KOPT-K1 (cell line): ENCODE results near the gene RCAN2.
"Not testable (repeated sequence)": the region's sequence is repeated elsewhere in the genome, so short reads cannot be mapped to it uniquely, and the experiment has no call there.

Experiments
- H3K27ac ChIP-seq: fragments of 200-600 bp; sonication (generic); 2 replicates; pipeline ENCODE4 v1.5.1; 2016; ENCODE audit warnings: antibody characterized with exemption, mild to moderate bottlenecking, low read depth, low read length; ENCODE audit not compliant: poor library complexity, severe bottlenecking
- H3K36me3 ChIP-seq: fragments of 200-600 bp; sonication (generic); 2 replicates; pipeline ENCODE4 v1.5.1; 2017; ENCODE audit warnings: antibody characterized with exemption, mild to moderate bottlenecking, low read length, moderate library complexity; ENCODE audit not compliant: insufficient read depth
- H3K9me3 ChIP-seq: fragments of 200-600 bp; sonication (generic); 2 replicates; pipeline ENCODE4 v1.5.1; 2017; ENCODE audit warnings: antibody characterized with exemption, low read length, mild to moderate bottlenecking; ENCODE audit not compliant: insufficient read depth, poor library complexity, severe bottlenecking

RCAN2 gene

DNA sequence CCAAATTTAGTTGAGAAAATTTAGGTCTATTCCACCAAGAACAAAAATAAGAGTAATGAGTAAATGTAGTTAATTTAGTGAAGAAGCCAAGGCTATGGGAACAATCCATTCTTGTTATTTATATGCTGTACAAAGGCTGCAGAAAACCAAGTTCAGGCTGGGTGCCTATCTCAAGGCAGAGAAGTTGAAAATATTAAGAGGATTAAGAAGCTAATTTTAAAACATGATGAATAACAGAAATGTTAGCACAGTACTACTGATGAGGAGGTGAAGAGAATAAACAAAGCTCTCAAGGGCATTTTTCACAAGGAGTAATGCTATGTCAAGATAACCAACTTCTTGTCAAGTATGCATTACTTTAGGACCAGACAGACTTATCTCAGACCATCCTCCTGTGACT is 68.6 kb downstream of the RCAN2 start:
- Histone ChIP-seq H3K27ac (no peak overlapping the region), H3K36me3 (no peaks in the 10 kb centered on the region), H3K9me3 (no peaks in the 10 kb centered on the region)

DNA sequence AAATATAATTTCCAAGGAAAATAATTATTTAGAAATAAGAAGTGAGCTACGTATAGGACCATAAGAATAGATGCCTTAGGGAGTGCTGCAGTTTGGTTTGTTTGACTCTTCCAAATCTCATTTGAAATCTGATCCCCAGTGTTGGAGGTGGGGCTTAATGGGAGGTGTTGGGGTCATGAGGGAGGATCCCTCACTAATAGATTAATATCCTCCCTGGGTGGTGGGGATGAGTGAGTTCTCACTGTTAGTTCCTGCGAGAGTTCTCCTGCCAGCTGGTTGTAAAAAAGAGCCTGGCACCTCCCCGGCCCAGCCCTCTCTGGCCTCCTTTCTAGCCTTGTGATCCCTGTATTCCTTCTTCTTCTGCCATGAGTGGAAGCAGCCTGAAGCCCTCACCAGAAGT is 69.3 kb downstream of the RCAN2 start:
- no peak overlapping the region for H3K27ac ChIP-seq
- H3K36me3 ChIP-seq = no peaks in the 10 kb centered on the region
- no peaks in the 10 kb centered on the region for H3K9me3 ChIP-seq

DNA sequence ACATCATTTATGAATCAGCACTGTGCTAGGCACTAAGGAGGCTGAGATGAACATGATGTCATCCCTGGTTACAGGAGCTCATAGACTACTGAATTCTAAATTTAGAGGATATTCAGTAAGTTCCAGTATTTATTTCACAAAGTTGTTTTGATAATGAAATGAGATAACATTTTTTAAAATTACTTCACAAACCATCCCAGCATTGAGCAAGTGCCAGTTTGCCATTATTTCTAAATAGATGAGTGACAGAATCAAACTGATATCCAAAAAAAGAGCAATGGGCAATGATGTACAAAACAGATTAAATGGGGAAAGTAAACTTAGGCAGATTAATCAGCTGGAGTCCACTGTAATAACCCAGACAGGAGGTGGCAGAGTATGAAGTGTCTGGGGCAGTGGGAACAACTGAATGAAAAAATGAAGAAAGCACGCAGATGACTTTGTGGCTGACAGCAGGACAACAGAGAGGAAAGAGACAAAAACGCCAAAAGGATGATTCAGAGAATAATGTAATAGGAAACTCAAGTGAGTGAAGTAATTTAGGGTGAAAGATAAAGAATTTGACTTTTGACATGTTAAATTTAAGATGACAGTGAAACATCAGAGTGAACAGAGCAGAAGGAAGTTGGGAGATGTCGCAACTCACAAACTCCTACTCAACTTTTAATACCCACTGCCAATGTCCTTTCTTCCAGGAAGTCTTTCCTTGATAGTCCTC is 70.2 kb downstream of the RCAN2 start:
- Histone ChIP-seq H3K36me3 (no peaks in the 10 kb centered on the region), H3K9me3 (no peaks in the 10 kb centered on the region), H3K27ac (no peak overlapping the region)

DNA sequence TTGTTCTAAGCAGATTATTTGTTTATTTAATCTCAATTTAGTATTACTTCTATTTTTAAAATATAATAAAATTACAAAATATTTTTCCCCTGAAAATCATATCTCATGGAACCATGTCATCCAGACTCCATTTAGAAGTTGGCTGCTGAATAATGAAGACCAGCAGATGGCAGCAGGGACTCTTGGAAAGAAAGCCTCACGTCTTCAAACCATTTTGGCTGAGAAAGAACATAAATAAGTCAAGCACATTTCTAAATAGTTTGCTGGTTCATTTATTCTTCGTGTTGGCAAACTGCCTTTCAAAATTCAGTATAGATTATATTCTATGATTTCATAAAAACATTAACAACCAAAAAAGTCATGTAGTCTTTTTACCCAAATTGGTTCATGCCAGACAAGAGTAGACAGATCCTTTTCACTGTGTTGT is 71.7 kb downstream of the RCAN2 start:
- H3K27ac ChIP-seq = no peak overlapping the region
- no peaks in the 10 kb centered on the region for H3K36me3 ChIP-seq
- no peaks in the 10 kb centered on the region for H3K9me3 ChIP-seq

DNA sequence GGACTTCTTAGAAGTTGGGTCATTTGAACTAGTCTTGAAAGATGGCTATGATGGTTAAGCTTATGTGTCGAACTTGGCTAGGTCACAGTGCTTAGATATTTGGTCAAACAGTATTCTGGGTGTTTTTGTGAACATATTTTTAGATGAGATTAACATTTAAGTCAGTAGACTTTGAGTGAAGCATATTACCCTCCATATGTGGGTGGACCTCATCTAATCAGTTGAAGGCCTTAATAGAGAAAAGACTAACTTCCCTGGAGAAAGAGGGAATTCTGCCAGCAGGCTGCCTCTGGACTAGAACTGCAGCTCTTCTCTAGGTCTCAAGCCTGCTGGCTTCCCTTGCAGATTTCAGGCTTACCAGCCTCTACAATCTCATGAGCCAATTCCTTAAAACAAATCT is 76.9 kb downstream of the RCAN2 start:
- no peaks in the 10 kb centered on the region for H3K9me3 ChIP-seq
- no peaks in the 10 kb centered on the region for H3K36me3 ChIP-seq
- H3K27ac ChIP-seq = no peak overlapping the region

DNA sequence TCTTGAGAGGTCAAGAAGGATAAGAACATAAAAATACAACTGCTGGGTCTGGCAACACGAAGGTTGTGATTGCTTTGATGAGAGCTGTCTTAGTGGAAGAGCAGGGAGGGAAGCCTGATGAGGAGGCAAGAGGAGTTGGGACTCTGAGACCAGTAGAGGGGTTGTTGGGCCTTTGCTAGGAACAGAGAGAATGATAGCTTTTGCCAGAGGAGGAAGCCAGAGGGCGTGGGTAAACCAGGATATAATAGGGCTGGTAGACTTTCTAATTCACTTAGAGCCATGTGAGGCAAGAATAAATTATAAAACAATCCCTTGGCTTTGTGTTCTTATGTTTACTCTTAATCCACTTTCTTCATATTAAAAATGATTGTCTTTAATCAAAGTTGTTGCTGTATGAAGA is 78.6 kb downstream of the RCAN2 start:
- H3K36me3 ChIP-seq = no peaks in the 10 kb centered on the region
- no peaks in the 10 kb centered on the region for H3K9me3 ChIP-seq
- H3K27ac ChIP-seq = no peak overlapping the region

DNA sequence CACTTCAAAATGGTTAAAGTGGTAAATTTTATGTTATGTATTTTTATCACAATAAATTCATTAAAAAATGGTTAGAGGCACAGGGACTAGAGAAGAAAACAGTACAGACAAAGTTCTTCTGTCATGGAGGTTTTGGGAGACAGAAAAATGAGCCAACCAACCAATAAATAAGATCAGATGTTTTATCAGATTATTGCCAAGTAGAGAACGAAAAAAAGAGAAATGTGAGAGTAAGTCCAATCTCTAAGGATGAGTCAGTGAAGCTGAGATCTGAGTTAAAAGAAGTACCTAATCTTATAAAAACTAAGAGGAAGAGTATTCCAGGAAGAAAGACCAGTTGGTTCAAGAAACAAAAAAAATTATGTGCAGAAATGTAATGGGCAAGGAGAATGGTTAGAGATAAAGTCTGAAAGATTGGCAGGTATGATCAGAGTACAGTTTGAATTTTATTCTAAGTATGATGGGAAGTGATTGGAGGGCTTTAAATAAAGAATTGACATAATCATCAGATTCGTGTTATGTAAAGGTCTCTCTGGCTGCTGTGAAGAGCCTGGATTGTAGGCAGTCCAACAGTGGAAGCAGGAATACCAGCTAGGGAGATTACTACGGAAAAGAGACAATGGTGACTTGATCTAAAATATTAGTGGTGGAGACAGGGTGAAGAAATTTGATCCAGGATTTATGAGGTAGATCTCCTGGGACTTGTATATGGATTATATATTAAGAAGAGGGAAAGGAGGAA is 79.6 kb downstream of the RCAN2 start:
- H3K9me3 ChIP-seq = no peaks in the 10 kb centered on the region
- H3K27ac ChIP-seq = no peak overlapping the region
- no peaks in the 10 kb centered on the region for H3K36me3 ChIP-seq

DNA sequence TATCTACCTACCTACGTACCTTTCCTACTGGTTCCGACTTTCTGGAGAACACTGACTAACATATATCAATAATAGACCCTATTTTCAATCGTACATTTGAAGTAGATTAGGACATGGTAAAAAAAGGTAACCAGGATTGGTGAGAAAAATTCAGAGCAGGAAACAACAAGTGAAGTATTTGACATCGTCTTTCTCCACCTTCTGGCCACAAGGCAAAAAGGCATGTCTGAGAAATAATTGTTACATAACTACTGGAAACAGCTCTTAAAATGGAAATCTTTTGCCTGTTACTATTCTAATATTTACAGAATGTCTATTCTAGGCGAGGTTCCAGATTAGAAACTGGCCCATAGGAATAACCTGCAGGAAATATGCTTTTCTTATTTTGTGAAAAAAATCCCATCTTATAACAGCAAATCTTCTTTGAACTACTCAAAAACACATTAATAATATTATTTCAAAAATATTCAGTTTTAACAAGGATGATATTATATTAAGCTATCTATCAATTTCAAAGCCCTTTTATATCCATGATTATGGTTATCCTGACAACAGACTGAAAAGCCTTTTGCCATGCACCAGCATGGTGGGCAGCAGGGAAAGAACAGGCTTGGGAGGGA is 80.8 kb downstream of the RCAN2 start:
- Histone ChIP-seq H3K36me3 (no peaks in the 10 kb centered on the region), H3K27ac (no peak overlapping the region)

DNA sequence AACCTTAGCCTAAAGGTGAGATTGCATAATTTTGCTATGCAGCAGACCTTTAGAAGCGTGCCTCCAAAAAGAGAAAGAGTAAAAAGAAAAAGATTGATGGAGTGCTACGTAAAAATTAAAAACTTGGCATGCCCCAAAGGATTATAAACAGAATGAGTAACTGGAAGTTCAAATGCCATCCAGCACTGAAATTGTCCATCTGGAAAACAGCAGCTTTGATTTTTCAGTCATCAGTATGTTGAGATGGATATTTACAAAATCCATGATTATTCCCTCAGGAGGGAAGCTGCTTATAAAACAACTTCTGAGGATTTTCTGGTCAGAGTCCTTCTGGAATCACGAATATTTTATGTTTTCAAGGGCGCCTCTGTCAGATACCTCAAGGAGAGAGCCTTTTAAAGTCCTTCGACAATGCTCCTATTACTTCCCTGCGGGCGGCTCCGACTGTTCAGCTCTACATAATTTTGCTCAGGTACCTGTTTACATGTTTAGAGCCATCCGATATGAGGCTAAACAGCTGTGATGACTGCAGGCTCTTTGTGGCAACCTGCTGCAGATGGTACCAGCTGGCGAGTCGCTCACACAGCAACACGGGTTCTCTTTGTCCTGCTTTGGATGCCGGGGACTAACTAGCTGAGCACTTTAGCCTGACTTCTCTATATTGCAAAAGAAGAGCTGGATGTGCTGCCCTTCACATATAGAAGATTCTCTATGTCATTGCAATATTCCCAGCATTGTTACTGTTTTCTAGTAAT is 83.3 kb downstream of the RCAN2 start:
- no peak overlapping the region for H3K27ac ChIP-seq
- H3K9me3 ChIP-seq = no peaks in the 10 kb centered on the region
- no peaks in the 10 kb centered on the region for H3K36me3 ChIP-seq

More for the DNA sequence above, 80.8 kb downstream of the RCAN2 start:
- H3K9me3 ChIP-seq = no peaks in the 10 kb centered on the region

DNA sequence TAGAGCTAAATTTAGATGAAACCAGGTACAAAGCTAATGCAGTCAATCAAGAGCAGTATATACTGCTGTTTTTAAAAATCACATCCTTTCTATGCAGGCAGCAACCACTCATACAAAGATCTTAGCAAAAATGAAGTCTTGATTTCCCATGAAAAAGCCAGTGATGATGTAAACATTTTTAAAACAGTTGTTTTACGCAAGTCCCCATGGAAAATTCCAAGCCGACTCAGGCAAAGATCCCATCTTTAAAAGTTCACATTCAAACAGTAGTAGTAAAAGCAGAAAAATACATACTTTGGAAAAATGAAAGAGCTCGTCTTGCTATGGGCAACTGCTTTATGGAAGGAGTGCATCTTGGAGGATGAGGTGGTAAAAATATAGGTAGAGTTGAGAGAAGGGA is 84.0 kb downstream of the RCAN2 start:
- no peak overlapping the region for H3K27ac ChIP-seq
- H3K9me3 ChIP-seq = no peaks in the 10 kb centered on the region
- H3K36me3 ChIP-seq = no peaks in the 10 kb centered on the region

DNA sequence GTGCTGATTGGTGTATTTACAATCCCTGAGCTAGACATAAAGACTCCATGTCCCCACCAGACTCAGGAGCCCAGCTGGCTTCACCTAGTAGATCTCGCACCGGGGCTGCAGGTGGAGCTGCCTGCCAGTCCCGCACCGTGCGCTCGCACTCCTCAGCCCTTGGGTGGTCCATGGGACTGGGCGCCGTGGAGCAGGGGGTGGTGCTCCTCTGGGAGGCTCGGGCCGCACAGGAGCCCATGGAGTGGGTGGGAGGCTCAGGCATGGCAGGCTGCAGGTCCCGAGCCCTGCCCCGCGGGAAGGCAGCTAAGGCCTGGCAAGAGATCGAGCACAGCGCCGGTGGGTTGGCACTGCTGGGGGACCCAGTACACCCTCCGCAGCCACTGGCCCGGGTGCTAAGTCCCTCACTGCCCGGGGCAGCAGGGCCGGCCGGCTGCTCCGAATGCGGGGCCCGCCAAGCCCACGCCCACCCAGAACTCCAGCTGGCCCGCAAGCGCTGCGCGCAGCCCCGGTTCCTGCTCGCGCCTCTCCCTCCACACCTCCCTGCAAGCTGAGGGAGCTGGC is 85.5 kb downstream of the RCAN2 start:
- not testable (repeated sequence) for H3K27ac ChIP-seq

DNA sequence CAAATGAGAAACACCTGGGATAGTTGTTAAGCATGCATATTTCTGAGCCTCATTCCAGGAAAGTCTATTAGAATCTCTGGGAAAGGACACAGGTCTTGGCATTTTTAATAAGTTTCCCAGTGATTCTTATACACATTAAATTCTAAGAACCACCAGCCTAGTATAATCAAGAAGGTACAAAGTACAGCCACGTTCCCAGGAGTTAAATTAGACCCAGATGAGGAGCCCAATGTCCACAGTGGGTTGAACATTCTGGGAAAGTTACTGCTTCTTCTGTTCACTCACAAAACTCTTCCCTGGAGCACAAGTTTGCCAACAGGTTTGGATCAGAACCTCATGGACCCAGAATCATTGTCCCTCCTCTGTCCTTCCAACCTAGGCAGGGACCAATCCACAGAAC is 90.4 kb downstream of the RCAN2 start:
- no peaks in the 10 kb centered on the region for H3K36me3 ChIP-seq
- H3K9me3 ChIP-seq = no peaks in the 10 kb centered on the region
- no peak overlapping the region for H3K27ac ChIP-seq

More for the DNA sequence above, 85.5 kb downstream of the RCAN2 start:
- H3K36me3 ChIP-seq, H3K9me3 ChIP-seq: not testable (repeated sequence)

DNA sequence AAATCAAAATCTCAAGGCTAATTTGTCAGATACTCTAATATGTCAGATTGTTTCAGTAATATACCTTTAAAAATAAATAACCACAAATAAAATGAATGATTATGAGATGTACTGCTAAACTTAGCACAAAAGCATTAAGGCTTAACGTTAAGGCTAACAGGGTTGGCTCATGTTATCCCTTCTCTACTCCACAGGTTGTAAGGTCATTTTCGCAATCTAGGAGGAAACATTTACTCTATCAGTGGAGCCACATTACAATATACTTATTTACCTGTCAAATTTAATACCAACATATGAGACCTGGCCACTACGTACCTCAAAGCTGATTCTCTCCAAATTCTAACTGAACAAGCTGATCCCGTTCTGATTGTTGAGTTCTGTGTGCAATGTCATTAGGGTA is 95.7 kb downstream of the RCAN2 start:
- Histone ChIP-seq H3K36me3 (no peaks in the 10 kb centered on the region), H3K27ac (no peak overlapping the region), H3K9me3 (no peaks in the 10 kb centered on the region)

DNA sequence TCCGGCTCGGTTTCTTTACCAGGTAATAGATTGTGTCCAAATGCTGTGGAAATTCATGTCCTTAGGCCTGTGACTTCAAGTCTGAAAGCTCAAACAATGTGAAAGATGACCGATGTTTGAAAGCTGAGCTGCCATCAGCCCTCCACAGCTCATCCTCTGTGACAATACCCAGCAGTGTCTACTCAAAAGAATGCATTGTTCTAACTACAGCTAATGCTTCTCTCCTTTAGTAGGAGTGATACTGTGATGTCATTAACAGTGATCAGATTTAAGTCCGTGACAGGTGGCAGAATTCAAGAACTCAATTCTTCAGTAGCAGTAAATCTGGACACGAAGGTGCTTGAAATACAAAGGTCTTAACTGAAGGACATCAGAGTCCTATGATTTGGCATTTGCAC is 97.3 kb downstream of the RCAN2 start:
- H3K27ac ChIP-seq = no peak overlapping the region
- no peaks in the 10 kb centered on the region for H3K36me3 ChIP-seq
- H3K9me3 ChIP-seq = no peaks in the 10 kb centered on the region
